Cardiac muscle cell (in vitro differentiated cells and primary cell): ENCODE results near the gene PTK6. TPM values are rescaled to one million over a fixed set of nuclear protein-coding genes. Genes with fewer than 3 reads are reported as not detected.

ENCODE experiments used
- DNase-seq, 2 donors: peaks; one replicate each; pipeline versions ENCODE4 v3.0.0 to v3.0.0-alpha.2; 2010 to 2017; ENCODE audit warnings: low read depth in 1 of 2, low spot score in 1 of 2
- H3K27ac ChIP-seq: fragments of 200-600 bp; sonication (generic); 2 replicates; pipeline ENCODE4 v1.5.1; 2016
- H3K27me3 ChIP-seq: fragments of 200-600 bp; sonication (generic); 2 replicates; pipeline ENCODE4 v1.6.0; 2016; ENCODE audit warnings: control low read depth
- H3K36me3 ChIP-seq: fragments of 200-600 bp; sonication (generic); 2 replicates; pipeline ENCODE4 v1.5.1; 2016; ENCODE audit warnings: control low read depth
- H3K4me1 ChIP-seq: fragments of 200-600 bp; sonication (generic); 2 replicates; pipeline ENCODE4 v1.8.1; 2017; ENCODE audit warnings: low read depth, mild to moderate bottlenecking, mixed run types
- H3K4me3 ChIP-seq: fragments of 200-600 bp; sonication (generic); 2 replicates; pipeline ENCODE4 v1.5.1; 2016; ENCODE audit warnings: mild to moderate bottlenecking
- H3K9me3 ChIP-seq: fragments of 200-600 bp; sonication (generic); 2 replicates; pipeline ENCODE4 v1.5.1; 2017; ENCODE audit warnings: low read depth, mild to moderate bottlenecking, control low read depth
- CTCF ChIP-seq: IDR thresholded peaks from 2 replicates; pipeline ENCODE4 v1.5.1; 2012; ENCODE audit warnings: low read depth, mild to moderate bottlenecking, low read length
- polyA plus RNA-seq: library from polyadenylated mRNA; unstranded; fragments of >200 nt; fragmentation: Nextera tagmentation; extraction: Ambion mirVana; gene quantifications from 2 replicates; pipeline ENCODE4 v1.2.1, GENCODE V29; 2016
- total RNA-seq: library from RNA; depleted of rRNA; stranded (reverse); fragments of >200 nt; gene quantifications from 2 replicates; pipeline ENCODE4 v1.2.3, GENCODE V29; 2016

Gene PTK6
- total and polyA plus RNA-seq, 2 experiments from 2014 or later, result 0.38 TPM; not detected in 1

- DNase-seq, result peak; percentile 34 to 70
- Histone ChIP-seq H3K27me3 (no peaks in the 10 kb centered on the region), H3K27ac (no peak within 1 kb of the TSS)
These were observed 16.7 kb upstream of the PTK6 start, which contains the start of gene FNDC11 for GRCh38 chr20:63553933-63554290. Gene FNDC11 (plus strand): TSS chr20:63554159. CDS start chr20:63555664, 1,505 bp downstream.

GRCh38 chr20:63553251-63553932 lies 16.2 kb upstream of the PTK6 start:
- peak; percentile 81 to 87 for DNase-seq
- no peak for TF ChIP-seq CTCF
- Histone ChIP-seq H3K4me3 (peak overlapping the region; percentile 74), H3K9me3 (no peaks in the 10 kb centered on the region), H3K27me3 (no peaks in the 10 kb centered on the region), H3K36me3 (no peaks in the 10 kb centered on the region), H3K4me1 (no peaks in the 10 kb centered on the region), H3K27ac (no peak overlapping the region)

More at GRCh38 chr20:63553933-63554290, 16.7 kb upstream of the PTK6 start, which contains the start of gene FNDC11:
- peak within 1 kb of the TSS; percentile 74 for H3K4me3 ChIP-seq
- no peaks in the 10 kb centered on the region for H3K4me1 ChIP-seq
- TF ChIP-seq CTCF, result no peak
- no peaks in the 10 kb centered on the region for H3K36me3 ChIP-seq
- H3K9me3 ChIP-seq, result no peaks in the 10 kb centered on the region

GRCh38 chr20:63552481-63553249 lies 15.5 kb upstream of the PTK6 start:
- no peaks in the 10 kb centered on the region for H3K36me3 ChIP-seq
- H3K9me3 ChIP-seq, result no peaks in the 10 kb centered on the region
- H3K27ac ChIP-seq, result no peak overlapping the region
- no peak for TF ChIP-seq CTCF
- no peak for DNase-seq
- H3K4me1 ChIP-seq, result no peaks in the 10 kb centered on the region
- H3K4me3 ChIP-seq, result no peak overlapping the region
- no peaks in the 10 kb centered on the region for H3K27me3 ChIP-seq

- Histone ChIP-seq H3K9me3 (no peaks in the 10 kb centered on the region), H3K4me3 (no peak overlapping the region), H3K4me1 (no peaks in the 10 kb centered on the region), H3K27me3 (no peaks in the 10 kb centered on the region), H3K36me3 (no peaks in the 10 kb centered on the region), H3K27ac (no peak overlapping the region)
- peak in 1 of 2 donors; percentile 29 for DNase-seq
- no peak for TF ChIP-seq CTCF
These were observed 13.9 kb upstream of the PTK6 start for GRCh38 chr20:63551068-63551467.

- Histone ChIP-seq H3K27ac (no peak overlapping the region), H3K4me3 (no peak overlapping the region), H3K4me1 (no peaks in the 10 kb centered on the region), H3K36me3 (no peaks in the 10 kb centered on the region), H3K27me3 (no peaks in the 10 kb centered on the region), H3K9me3 (no peaks in the 10 kb centered on the region)
- DNase-seq, result no peak
- no peak for TF ChIP-seq CTCF
These were observed 12.6 kb upstream of the PTK6 start for GRCh38 chr20:63549679-63550282.
